RPMI7951 (cell line): ENCODE results near the gene CPSF4L. TPM values are rescaled to one million over a fixed set of nuclear protein-coding genes. Genes with fewer than 3 reads are reported as not detected.
A peak's percentile ranks its signal among the peaks of the same experiment; 100 is the strongest.

Experiments
- DNase-seq: peaks from one replicate; pipeline ENCODE4 v3.0.0-alpha.2; 2012; ENCODE audit warnings: low read depth
- total RNA-seq: library from RNA; depleted of rRNA; stranded (reverse); fragments of >200 nt; shearing (Covaris generic); gene quantifications from 2 replicates; pipeline ENCODE4 v1.2.3, GENCODE V29; 2014; rRNA removed

The CPSF4L gene
- total RNA-seq, 1 experiment from 2014 or later: not detected

DNA sequence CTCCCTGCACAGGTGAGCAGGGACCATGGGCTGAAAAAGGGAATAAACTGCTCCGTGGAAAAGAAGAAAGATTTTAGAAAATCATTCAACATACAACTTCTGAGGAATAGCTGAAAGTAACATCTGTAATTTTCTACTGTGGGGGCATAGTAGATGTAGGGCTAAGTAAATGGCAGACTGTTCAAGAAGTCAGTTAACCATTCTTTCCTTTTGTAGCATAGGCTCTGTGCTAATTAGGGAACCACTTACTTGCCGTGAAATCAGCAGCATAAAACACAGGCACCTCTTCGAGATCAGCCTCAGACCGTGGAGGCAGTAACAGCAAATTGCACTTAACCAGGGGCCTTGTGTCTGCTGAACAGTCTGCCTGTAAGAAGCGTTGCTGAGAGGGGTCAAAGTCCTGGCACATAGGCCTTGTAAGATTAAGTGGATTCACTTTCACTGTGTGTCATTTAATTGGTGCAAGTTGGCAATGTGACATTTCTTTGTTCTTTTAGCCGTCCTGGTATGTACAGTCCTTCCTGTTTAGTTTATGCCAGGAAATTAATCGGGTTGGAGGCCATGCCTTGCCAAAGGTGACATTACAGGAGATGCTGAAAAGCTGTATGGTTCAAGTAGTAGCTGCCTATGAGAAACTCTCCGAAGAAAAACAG lies 58.4 kb downstream of the CPSF4L start:
- no peak for DNase-seq

DNA sequence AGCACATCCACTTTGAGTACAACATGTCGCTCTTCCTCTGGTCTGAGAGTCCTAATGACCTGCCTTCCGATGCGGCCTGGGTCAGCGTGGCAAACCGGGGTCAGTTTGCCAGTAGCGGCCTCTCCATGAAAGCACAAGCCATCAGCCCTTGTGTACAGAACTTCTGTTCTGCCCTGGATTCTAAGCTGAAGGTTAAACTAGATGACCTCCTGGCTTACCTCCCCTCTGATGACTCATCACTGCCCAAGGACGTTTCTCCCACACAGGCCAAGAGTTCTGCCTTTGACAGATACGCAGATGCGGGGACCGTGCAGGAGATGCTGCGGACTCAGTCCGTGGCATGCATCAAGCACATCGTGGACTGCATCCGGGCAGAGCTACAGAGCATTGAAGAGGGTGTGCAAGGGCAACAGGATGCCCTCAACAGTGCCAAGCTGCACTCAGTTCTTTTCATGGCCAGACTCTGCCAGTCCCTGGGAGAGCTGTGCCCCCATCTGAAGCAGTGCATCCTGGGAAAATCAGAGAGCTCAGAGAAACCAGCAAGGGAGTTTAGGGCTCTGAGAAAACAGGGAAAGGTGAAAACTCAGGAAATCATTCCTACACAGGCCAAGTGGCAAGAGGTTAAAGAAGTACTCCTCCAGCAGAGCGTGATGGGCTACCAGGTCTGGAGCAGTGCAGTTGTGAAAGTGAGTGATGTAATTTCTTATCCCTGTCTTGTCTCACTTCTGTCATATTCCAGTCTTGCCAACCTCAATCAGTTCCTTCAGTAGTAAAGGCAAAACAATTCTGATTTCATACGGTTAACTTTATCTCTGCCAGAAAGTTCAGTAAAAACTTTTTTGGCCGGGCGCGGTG lies 60.2 kb downstream of the CPSF4L start:
- peak; percentile 54 for DNase-seq

DNA sequence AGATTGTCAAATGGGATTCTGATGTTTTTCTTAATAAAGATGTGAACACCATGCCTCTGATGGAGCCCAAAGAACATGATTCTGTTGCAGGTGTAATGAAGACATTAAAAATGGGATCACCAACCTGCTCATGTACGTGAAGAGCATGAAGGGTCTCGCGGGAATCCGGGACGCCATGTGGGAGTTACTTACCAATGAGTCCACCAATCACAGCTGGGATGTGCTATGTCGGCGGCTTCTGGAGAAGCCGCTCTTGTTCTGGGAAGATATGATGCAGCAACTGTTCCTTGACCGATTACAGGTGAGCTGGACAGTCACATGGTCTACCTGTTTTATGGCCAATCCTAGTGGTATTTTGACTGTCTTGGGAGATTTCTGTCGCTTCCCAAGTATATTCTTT lies 61.2 kb downstream of the CPSF4L start:
- DNase-seq: no peak

GRCh38 chr17:73199751-73200317 lies 61.8 kb downstream of the CPSF4L start:
- no peak for DNase-seq

DNA sequence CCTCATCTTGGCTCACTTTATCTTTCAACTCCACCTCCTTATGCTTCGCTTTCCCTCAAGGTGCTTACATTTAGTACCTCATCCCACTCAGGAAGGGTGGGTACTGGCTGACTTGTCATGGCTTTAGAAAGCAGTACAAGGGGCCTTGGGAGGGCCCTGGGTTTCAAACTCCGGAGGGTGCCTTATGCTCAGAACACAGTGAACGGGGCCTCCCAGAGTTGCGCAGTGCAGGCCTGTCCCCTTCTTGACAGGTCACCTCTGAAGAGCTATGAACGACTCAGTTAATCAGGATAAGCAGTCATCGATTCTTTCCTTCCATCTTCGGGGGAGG lies 62.8 kb downstream of the CPSF4L start:
- DNase-seq: no peak

Other genes with a start within 250 kb of the CPSF4L start
- 7.6 and 7.9 TPM in 2 replicates for gene SLC39A11, start 169.2 kb downstream of the CPSF4L start, total RNA-seq
- gene SSTR2, start 96.9 kb downstream of the CPSF4L start, total RNA-seq: under 0.01 TPM in 2 replicates
- gene COG1, start 68.8 kb downstream of the CPSF4L start, total RNA-seq: 11.4 and 18.3 TPM in 2 replicates
- gene CDC42EP4, start 50.1 kb upstream of the CPSF4L start, total RNA-seq: 12.9 and 16.5 TPM in 2 replicates